ENCODE measurements around the gene KRTAP10-4. TPM values are rescaled to one million over a fixed set of nuclear protein-coding genes. Genes with fewer than 3 reads are reported as not detected.
"Not testable (repeated sequence)": the region's sequence is repeated elsewhere in the genome, so short reads cannot be mapped to it uniquely, and the experiment has no call there.

Gene KRTAP10-4
- total and polyA plus RNA-seq, 2 donors (not counting 3 experiments of a cell fraction or from before 2014, with no cell fraction given) = not detected

- dilution Hi-C loops (cut with MboI; ENCODE audit: extremely low pct_ligation_motif_present, low sequenced_read_pairs) = no loop called here
- CTCF ChIA-PET = no interaction called here
- FAIRE-seq = no peak
Measured at GRCh38 chr21:44557491-44558328, 15.8 kb upstream of the KRTAP10-4 start.

GRCh38 chr21:44558329-44558675 is 15.2 kb upstream of the KRTAP10-4 start:
- intact Hi-C loops (cut with micrococcal nuclease); H3K27me3 ChIP-seq (ENCODE audit: control insufficient read depth in 2 of 2, insufficient read depth in 2 of 2, low read length in 2 of 2); H3K9me3 ChIP-seq (replicated peaks; ENCODE audit: control insufficient read depth, insufficient read depth, low read length); dilution Hi-C loops (cut with MboI; ENCODE audit: extremely low pct_ligation_motif_present, low sequenced_read_pairs); DNase-seq (ENCODE audit: low read depth, low spot score); H2AFZ ChIP-seq (ENCODE audit: low read depth, low read length); H3K4me1 ChIP-seq (ENCODE audit: control insufficient read depth, extremely low read depth, insufficient read depth, low read length); H3K9ac ChIP-seq (replicated peaks; ENCODE audit: extremely low read depth, insufficient read depth, low read length); BruUV-seq (replicated peaks); FAIRE-seq; H3K36me3 ChIP-seq (ENCODE audit: control insufficient read depth in 2 of 2, extremely low read depth in 1 of 2, insufficient read depth in 2 of 2, low read length in 2 of 2); CTCF ChIA-PET; H4K20me1 ChIP-seq (replicated peaks; ENCODE audit: control insufficient read depth, extremely low read depth, insufficient read depth, low read length); H3K79me2 ChIP-seq (ENCODE audit: control insufficient read depth, insufficient read depth, low read length); POLR2A ChIA-PET; H3K4me3 ChIP-seq (replicated peaks in 1 of 3; ENCODE audit: insufficient read depth in 1 of 3, low read depth in 1 of 3, low read length in 3 of 3); H3K4me2 ChIP-seq (ENCODE audit: insufficient read depth, low read length); H3K27ac ChIP-seq (ENCODE audit: insufficient read depth, low read depth, low read length); H3K9me1 ChIP-seq (replicated peaks; ENCODE audit: control insufficient read depth, extremely low read depth, insufficient read depth, low read length): not testable (repeated sequence)

More at GRCh38 chr21:44557491-44558328, 15.8 kb upstream of the KRTAP10-4 start:
- no peaks in the 10 kb centered on the region for H3K79me2 ChIP-seq (ENCODE audit: control insufficient read depth, insufficient read depth, low read length)
- peaks cover 0 to 3% of the 10 kb centered on the region in 2 experiments for H3K27me3 ChIP-seq (ENCODE audit: control insufficient read depth in 2 of 2, insufficient read depth in 2 of 2, low read length in 2 of 2)
- intact Hi-C loops (cut with micrococcal nuclease) = no loop called here
- BruUV-seq (replicated peaks) = no TSS peak
- H4K20me1 ChIP-seq (replicated peaks; ENCODE audit: control insufficient read depth, extremely low read depth, insufficient read depth, low read length) = no peaks in the 10 kb centered on the region
- DNase-seq (ENCODE audit: low read depth, low spot score) = no peak
- no peaks in the 10 kb centered on the region for H3K4me1 ChIP-seq (ENCODE audit: control insufficient read depth, extremely low read depth, insufficient read depth, low read length)
- H3K9ac ChIP-seq (replicated peaks; ENCODE audit: extremely low read depth, insufficient read depth, low read length) = no peak overlapping the region
- POLR2A ChIA-PET = no interaction called here
- no peaks in the 10 kb centered on the region for H3K9me1 ChIP-seq (replicated peaks; ENCODE audit: control insufficient read depth, extremely low read depth, insufficient read depth, low read length)
- no peak overlapping the region for H2AFZ ChIP-seq (ENCODE audit: low read depth, low read length)
- H3K4me2 ChIP-seq (ENCODE audit: insufficient read depth, low read length) = no peak overlapping the region
- no peaks in the 10 kb centered on the region for H3K36me3 ChIP-seq (ENCODE audit: control insufficient read depth in 2 of 2, extremely low read depth in 1 of 2, insufficient read depth in 2 of 2, low read length in 2 of 2)
- TF ChIP-seq MYC (IDR thresholded peaks at IDR 0.05; ENCODE audit: low read depth, low read length) (no peak), CTCF (IDR thresholded peaks at IDR 0.05; ENCODE audit: extremely low read depth in 1 of 2, insufficient read depth in 1 of 2, low read depth in 1 of 2, low read length in 2 of 2) (no peak), MAX (IDR thresholded peaks at IDR 0.05; ENCODE audit: insufficient read depth, insufficient read length) (no peak), FOS (IDR thresholded peaks at IDR 0.05; ENCODE audit: borderline replicate concordance, insufficient read depth, low read length) (no peak), POLR2AphosphoS5 (IDR thresholded peaks at IDR 0.05; ENCODE audit: insufficient read depth, low read depth, low read length) (no peak), GATA2 (IDR thresholded peaks at IDR 0.05; ENCODE audit: insufficient read depth, insufficient read length, low read depth, low read length) (no peak), POLR2A (IDR thresholded peaks at IDR 0.05; ENCODE audit: low read depth, low read length) (no peak), EZH2 (IDR thresholded peaks at IDR 0.05; ENCODE audit: borderline replicate concordance, low read depth, low read length, severe bottlenecking) (no peak), JUN (IDR thresholded peaks at IDR 0.05; ENCODE audit: borderline replicate concordance, insufficient read depth, insufficient read length, low read depth) (no peak)
- H3K9me3 ChIP-seq (replicated peaks; ENCODE audit: control insufficient read depth, insufficient read depth, low read length) = no peaks in the 10 kb centered on the region
- H3K27ac ChIP-seq (ENCODE audit: insufficient read depth, low read depth, low read length) = no peak overlapping the region
- H3K4me3 ChIP-seq (replicated peaks in 1 of 3; ENCODE audit: insufficient read depth in 1 of 3, low read depth in 1 of 3, low read length in 3 of 3) = no peak overlapping the region

Measured in endothelial cell of umbilical vein (primary cell).